ENCODE measurements around the gene LCN10. TPM values are rescaled to one million over a fixed set of nuclear protein-coding genes. Genes with fewer than 3 reads are reported as not detected.
A peak's percentile ranks its signal among the peaks of the same experiment; 100 is the strongest.

The LCN10 gene
- total and polyA plus RNA-seq, 2 of the 13 experiments (the other 11 are each of a cell fraction or from before 2014, with no cell fraction given): 0.53 to 0.61 TPM

DNA sequence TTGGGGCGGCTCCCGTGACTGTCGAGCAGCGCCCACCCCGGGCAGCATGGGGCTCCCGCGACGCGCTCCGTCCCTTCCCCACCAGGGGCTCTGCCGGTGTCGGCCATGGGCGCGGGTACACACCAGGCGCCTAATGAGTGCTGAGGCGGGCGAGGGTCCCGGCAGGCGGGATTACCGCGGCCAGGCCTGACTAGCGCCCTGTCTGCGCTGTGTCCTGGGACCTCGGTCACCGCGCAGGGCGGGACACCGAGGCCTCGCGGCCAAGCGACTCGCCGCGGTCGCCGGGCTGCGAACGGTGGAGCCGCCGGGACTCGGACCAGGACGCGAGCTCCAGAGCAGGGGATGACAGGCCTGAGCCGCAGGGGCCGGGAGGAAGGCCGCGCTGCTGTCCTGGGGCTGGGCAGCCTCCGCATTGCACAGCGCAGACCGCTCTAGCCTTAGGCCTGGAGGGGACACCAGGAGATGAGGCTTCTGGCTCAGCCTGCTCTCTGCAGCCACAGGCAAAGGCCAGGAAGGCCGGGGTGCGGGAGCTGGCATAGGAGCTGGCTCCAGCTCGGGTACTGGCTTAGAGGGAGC is 14.1 kb downstream of the LCN10 start (continued):
- TF ChIP-seq, protein P1, sequence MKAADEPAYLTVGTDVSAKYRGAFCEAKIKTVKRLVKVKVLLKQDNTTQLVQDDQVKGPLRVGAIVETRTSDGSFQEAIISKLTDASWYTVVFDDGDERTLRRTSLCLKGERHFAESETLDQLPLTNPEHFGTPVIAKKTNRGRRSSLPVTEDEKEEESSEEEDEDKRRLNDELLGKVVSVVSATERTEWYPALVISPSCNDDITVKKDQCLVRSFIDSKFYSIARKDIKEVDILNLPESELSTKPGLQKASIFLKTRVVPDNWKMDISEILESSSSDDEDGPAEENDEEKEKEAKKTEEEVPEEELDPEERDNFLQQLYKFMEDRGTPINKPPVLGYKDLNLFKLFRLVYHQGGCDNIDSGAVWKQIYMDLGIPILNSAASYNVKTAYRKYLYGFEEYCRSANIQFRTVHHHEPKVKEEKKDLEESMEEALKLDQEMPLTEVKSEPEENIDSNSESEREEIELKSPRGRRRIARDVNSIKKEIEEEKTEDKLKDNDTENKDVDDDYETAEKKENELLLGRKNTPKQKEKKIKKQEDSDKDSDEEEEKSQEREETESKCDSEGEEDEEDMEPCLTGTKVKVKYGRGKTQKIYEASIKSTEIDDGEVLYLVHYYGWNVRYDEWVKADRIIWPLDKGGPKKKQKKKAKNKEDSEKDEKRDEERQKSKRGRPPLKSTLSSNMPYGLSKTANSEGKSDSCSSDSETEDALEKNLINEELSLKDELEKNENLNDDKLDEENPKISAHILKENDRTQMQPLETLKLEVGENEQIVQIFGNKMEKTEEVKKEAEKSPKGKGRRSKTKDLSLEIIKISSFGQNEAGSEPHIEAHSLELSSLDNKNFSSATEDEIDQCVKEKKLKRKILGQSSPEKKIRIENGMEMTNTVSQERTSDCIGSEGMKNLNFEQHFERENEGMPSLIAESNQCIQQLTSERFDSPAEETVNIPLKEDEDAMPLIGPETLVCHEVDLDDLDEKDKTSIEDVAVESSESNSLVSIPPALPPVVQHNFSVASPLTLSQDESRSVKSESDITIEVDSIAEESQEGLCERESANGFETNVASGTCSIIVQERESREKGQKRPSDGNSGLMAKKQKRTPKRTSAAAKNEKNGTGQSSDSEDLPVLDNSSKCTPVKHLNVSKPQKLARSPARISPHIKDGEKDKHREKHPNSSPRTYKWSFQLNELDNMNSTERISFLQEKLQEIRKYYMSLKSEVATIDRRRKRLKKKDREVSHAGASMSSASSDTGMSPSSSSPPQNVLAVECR (CRISPR knock-in tag; IDR thresholded peaks at IDR 0.05; ENCODE audit: borderline replicate concordance): no peak
- TF ChIP-seq ZMYM2 (CRISPR knock-in tag; IDR thresholded peaks at IDR 0.05) (peak; percentile 70; the same call in 1 of the 2 replicates), ZNF264 (CRISPR knock-in tag; IDR thresholded peaks at IDR 0.05) (no peak), MTF2 (CRISPR knock-in tag; IDR thresholded peaks at IDR 0.05; ENCODE audit: borderline replicate concordance) (peak; percentile 92), MXD4 (CRISPR knock-in tag; IDR thresholded peaks at IDR 0.05) (no peak), PHF8 (CRISPR knock-in tag; IDR thresholded peaks at IDR 0.05) (peak; percentile 48; the same call in 1 of the 2 replicates), ZNF556 (CRISPR knock-in tag; IDR thresholded peaks at IDR 0.05; ENCODE audit: borderline replicate concordance) (0 out of 2 replicates have a peak, but pooled peaks have one; percentile 17), ASH2L (IDR thresholded peaks at IDR 0.05; ENCODE audit: insufficient read length, low read depth, low read length) (no peak), RFXAP (CRISPR knock-in tag; IDR thresholded peaks at IDR 0.05; ENCODE audit: borderline replicate concordance) (no peak), TARDBP (CRISPR knock-in tag; IDR thresholded peaks at IDR 0.05) (no peak), SP1 (IDR thresholded peaks at IDR 0.05) (no peak), SP1 (CRISPR knock-in tag; IDR thresholded peaks at IDR 0.05) (no peak), ZNF557 (CRISPR knock-in tag; IDR thresholded peaks at IDR 0.05) (no peak), KMT2B (CRISPR knock-in tag; IDR thresholded peaks at IDR 0.05) (no peak), ZNF33B (CRISPR knock-in tag; IDR thresholded peaks at IDR 0.05) (no peak), HIVEP1 (CRISPR knock-in tag; IDR thresholded peaks at IDR 0.05) (no peak)
- TF ChIP-seq, protein P2, sequence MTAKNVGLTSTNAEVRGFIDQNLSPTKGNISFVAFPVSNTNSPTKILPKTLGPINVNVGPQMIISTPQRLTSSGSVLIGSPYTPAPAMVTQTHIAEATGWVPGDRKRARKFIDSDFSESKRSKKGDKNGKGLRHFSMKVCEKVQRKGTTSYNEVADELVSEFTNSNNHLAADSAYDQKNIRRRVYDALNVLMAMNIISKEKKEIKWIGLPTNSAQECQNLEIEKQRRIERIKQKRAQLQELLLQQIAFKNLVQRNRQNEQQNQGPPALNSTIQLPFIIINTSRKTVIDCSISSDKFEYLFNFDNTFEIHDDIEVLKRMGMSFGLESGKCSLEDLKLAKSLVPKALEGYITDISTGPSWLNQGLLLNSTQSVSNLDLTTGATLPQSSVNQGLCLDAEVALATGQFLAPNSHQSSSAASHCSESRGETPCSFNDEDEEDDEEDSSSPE (CRISPR knock-in tag; IDR thresholded peaks at IDR 0.05): 0 out of 2 replicates have a peak, but pooled peaks have one; percentile 3
- TF ChIP-seq, protein P3, sequence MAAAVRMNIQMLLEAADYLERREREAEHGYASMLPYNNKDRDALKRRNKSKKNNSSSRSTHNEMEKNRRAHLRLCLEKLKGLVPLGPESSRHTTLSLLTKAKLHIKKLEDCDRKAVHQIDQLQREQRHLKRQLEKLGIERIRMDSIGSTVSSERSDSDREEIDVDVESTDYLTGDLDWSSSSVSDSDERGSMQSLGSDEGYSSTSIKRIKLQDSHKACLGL (CRISPR knock-in tag; IDR thresholded peaks at IDR 0.05): no peak; the same call in 1 of the 2 replicates
- TF ChIP-seq, protein P4, sequence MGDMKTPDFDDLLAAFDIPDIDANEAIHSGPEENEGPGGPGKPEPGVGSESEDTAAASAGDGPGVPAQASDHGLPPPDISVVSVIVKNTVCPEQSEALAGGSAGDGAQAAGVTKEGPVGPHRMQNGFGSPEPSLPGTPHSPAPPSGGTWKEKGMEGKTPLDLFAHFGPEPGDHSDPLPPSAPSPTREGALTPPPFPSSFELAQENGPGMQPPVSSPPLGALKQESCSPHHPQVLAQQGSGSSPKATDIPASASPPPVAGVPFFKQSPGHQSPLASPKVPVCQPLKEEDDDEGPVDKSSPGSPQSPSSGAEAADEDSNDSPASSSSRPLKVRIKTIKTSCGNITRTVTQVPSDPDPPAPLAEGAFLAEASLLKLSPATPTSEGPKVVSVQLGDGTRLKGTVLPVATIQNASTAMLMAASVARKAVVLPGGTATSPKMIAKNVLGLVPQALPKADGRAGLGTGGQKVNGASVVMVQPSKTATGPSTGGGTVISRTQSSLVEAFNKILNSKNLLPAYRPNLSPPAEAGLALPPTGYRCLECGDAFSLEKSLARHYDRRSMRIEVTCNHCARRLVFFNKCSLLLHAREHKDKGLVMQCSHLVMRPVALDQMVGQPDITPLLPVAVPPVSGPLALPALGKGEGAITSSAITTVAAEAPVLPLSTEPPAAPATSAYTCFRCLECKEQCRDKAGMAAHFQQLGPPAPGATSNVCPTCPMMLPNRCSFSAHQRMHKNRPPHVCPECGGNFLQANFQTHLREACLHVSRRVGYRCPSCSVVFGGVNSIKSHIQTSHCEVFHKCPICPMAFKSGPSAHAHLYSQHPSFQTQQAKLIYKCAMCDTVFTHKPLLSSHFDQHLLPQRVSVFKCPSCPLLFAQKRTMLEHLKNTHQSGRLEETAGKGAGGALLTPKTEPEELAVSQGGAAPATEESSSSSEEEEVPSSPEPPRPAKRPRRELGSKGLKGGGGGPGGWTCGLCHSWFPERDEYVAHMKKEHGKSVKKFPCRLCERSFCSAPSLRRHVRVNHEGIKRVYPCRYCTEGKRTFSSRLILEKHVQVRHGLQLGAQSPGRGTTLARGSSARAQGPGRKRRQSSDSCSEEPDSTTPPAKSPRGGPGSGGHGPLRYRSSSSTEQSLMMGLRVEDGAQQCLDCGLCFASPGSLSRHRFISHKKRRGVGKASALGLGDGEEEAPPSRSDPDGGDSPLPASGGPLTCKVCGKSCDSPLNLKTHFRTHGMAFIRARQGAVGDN (CRISPR knock-in tag; IDR thresholded peaks at IDR 0.05): peak; percentile 76
